ENCODE measurements around the gene TMEM184B. TPM values are rescaled to one million over a fixed set of nuclear protein-coding genes. Genes with fewer than 3 reads are reported as not detected.
A peak's percentile ranks its signal among the peaks of the same experiment; 100 is the strongest.
"Not testable (repeated sequence)": the region's sequence is repeated elsewhere in the genome, so short reads cannot be mapped to it uniquely, and the experiment has no call there.

The TMEM184B gene
- total RNA-seq, 6 experiments from 2014 or later = 7.9 to 42.6 (median 16.9) TPM

DNA sequence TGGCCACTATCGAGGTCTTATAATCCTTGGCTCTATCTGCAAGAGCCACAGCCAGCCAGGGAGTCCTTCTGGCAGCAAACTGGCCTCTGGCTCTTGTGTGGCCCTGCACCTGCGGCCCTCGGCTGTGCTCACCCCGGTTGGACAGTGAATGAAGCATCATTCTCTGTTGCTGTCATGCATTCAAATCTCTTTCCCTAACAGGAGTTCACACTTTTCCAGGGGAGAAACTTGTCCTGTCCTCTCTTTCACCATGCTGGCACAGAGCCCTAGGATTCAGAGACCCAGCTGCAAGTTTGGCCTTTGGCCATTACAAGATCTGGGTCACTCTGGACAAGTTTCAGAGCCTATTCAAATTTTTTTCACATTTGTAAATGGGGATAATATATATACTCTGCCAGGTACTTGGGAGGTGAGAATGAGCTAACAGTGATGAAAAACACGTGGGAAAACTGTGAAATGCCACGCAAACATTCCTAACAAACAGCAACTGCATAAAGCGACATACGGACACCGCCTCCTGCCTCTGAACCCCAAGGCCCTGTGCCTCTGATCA lies 34.2 kb downstream of the TMEM184B start:
- Histone ChIP-seq H3K36me3 (peaks cover 0 to 3% (median 0%) of the 10 kb centered on the region in 4 donors), H3K4me1 (peaks cover 0 to 5% (median 2%) of the 10 kb centered on the region in 4 donors), H3K27me3 (no peaks in the 10 kb centered on the region), H3K4me3 (no peak overlapping the region), H3K27ac (peak overlapping the region in 2 of 3 donors; percentile 18 to 43), H3K9me3 (no peaks in the 10 kb centered on the region)
- intact Hi-C loops (cut with DNase I) = loop anchor here in 1 of 2 donors (10.0 kb wide), 1 partner anchor 134 kb away; no protein-coding TSS in a partner anchor
- 67% methylated on average over 7 of the region's 9 CpGs for WGBS (ENCODE audit: insufficient coverage, low coverage, low lambda C conversion rate, missing lambda C conversion rate)
- no peak for DNase-seq
- ATAC-seq = no peak
- TF ChIP-seq, protein P1, sequence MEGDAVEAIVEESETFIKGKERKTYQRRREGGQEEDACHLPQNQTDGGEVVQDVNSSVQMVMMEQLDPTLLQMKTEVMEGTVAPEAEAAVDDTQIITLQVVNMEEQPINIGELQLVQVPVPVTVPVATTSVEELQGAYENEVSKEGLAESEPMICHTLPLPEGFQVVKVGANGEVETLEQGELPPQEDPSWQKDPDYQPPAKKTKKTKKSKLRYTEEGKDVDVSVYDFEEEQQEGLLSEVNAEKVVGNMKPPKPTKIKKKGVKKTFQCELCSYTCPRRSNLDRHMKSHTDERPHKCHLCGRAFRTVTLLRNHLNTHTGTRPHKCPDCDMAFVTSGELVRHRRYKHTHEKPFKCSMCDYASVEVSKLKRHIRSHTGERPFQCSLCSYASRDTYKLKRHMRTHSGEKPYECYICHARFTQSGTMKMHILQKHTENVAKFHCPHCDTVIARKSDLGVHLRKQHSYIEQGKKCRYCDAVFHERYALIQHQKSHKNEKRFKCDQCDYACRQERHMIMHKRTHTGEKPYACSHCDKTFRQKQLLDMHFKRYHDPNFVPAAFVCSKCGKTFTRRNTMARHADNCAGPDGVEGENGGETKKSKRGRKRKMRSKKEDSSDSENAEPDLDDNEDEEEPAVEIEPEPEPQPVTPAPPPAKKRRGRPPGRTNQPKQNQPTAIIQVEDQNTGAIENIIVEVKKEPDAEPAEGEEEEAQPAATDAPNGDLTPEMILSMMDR (IDR thresholded peaks at IDR 0.05) = no peak
- no peak for TF ChIP-seq POLR2A (IDR thresholded peaks at IDR 0.05)

DNA sequence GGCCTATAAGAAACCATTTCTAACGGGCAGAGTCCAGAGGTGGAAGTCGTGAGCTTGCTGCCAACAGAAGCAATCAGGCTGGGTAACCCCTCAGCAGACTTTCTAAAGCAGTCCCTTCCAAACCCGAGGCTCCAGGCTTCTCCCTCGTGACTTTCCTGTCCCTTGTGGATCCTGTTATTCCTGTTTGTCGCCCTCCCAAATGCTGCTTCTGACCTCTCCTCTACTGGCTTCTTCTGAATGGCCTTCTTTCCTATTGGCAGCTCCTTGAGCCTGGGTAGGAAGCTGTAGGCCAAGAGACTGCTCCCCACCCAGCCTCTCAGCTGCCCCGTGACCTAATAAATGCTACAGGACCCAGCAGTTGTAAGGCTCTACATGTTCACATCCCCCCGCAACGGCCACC lies 36.0 kb downstream of the TMEM184B start:
- TF ChIP-seq, protein P1 (IDR thresholded peaks at IDR 0.05) = no peak
- TF ChIP-seq POLR2A (IDR thresholded peaks at IDR 0.05) = no peak
- ATAC-seq (peak; percentile 21 to 51 (median 40)), DNase-seq (no peak)
- Histone ChIP-seq H3K27me3 (no peaks in the 10 kb centered on the region), H3K4me1 (peaks cover 0 to 6% (median 3%) of the 10 kb centered on the region in 4 donors), H3K9me3 (no peaks in the 10 kb centered on the region), H3K4me3 (no peak overlapping the region), H3K36me3 (peaks cover 0 to 3% (median 0%) of the 10 kb centered on the region in 4 donors), H3K27ac (peak overlapping the region in 2 of 3 donors; percentile 25 to 54)
- intact Hi-C loops (cut with DNase I) = loop anchor here in 1 of 2 donors (10.0 kb wide), 1 partner anchor 132 kb away; no protein-coding TSS in a partner anchor
- 49% methylated on average over 5 of the region's 8 CpGs for WGBS (ENCODE audit: insufficient coverage, low coverage, low lambda C conversion rate, missing lambda C conversion rate)

DNA sequence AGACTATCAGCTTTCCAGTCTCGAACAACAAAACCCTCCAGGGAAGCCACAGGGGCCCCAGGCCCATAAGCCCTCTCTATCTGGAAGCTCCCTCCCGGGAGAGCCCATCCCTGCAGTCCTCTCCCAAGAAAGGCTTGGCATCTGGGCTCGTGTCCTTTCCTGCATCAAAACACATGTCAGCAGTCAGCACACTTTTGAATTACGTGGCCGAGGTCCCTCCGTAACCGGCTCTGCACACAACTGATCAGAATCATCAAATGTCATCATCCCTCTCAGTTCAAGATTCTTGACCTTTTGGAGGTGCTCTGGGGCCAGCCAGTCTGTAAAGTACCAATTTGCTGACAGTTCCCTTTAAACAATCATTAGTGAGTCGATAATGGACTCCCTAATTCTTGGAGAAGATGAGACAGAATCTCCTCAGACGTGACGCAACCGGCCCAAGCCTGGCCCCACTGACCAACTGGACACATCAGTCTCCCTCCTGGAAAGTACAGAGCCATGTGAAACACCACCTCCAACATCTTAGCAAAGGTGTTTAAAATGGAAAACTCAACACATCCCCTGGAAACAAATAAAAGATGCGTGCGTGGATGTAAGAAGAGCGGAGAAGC lies 37.5 kb downstream of the TMEM184B start:
- Histone ChIP-seq H3K9me3 (no peaks in the 10 kb centered on the region), H3K27ac (no peak overlapping the region), H3K27me3 (no peaks in the 10 kb centered on the region), H3K4me1 (peaks cover 0 to 6% (median 3%) of the 10 kb centered on the region in 4 donors), H3K36me3 (peaks cover 0 to 5% (median 3%) of the 10 kb centered on the region in 4 donors), H3K4me3 (no peak overlapping the region)
- DNase-seq (no peak), ATAC-seq (no peak)
- WGBS (ENCODE audit: insufficient coverage, low coverage, low lambda C conversion rate, missing lambda C conversion rate) = 85% methylated on average over 6 of the region's 14 CpGs
- intact Hi-C loops (cut with DNase I) = loop anchor here in 1 of 2 donors (10.0 kb wide), 1 partner anchor 131 kb away; no protein-coding TSS in a partner anchor
- TF ChIP-seq, protein P1 (IDR thresholded peaks at IDR 0.05) = no peak
- no peak for TF ChIP-seq POLR2A (IDR thresholded peaks at IDR 0.05)

DNA sequence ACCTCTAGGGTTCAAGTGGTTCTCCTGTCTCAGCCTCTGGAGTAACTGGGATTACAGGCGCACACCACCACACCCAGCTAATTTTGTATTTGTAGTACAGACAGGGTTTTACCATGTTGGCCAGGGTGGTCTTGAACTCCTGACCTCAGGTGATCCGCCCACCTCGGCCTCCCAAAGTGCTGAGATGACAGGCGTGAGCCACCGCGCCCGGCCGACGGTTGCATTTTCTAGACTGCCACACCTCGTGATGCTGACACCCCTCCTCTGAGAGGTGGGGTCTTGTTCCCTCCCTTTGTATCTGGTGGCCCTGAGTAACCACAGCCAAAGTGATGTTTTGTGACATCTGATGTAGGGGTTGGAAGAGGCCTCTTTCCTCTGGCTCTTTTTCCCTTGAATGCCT lies 39.0 kb downstream of the TMEM184B start:
- WGBS (ENCODE audit: insufficient coverage, low coverage, low lambda C conversion rate, missing lambda C conversion rate) = 98% methylated on average over 8 of the region's 10 CpGs

DNA sequence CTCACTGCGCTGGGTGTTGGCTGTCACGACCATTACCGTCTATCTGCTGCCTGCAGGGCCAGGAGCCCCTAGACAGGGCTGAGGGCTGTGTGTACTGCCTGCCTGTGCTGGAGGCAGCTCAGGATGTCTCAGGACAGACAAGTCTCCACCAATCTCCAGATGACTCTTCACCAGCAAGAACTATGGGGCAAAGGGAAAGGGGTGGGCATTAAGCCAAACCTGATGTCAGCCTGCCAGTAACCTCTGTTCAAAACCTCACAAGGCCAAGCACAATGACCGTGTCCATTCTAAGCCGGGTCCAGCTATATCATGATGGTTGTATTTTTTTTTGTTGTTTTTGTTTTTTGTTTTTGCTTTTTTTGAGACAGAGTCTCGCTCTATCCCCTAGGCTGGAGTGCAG lies 39.4 kb downstream of the TMEM184B start:
- DNase-seq (no peak), ATAC-seq (peak; percentile 15 to 53 (median 40))
- peaks cover 0 to 6% (median 3%) of the 10 kb centered on the region in 4 donors for H3K4me1 ChIP-seq
- H3K36me3 ChIP-seq = peaks cover 0 to 5% (median 3%) of the 10 kb centered on the region in 4 donors
- H3K27me3 ChIP-seq = no peaks in the 10 kb centered on the region
- TF ChIP-seq, protein P1 (IDR thresholded peaks at IDR 0.05) = no peak
- TF ChIP-seq POLR2A (IDR thresholded peaks at IDR 0.05) = no peak
- H3K4me3 ChIP-seq = no peak overlapping the region
- H3K27ac ChIP-seq = no peak overlapping the region
- 45% methylated on average over 3 of the region's 6 CpGs for WGBS (ENCODE audit: insufficient coverage, low coverage, low lambda C conversion rate, missing lambda C conversion rate)
- no peaks in the 10 kb centered on the region for H3K9me3 ChIP-seq
- intact Hi-C loops (cut with DNase I) = loop anchor here in 1 of 2 donors (10.0 kb wide), 1 partner anchor 129 kb away; no protein-coding TSS in a partner anchor

More for the DNA sequence above, 39.0 kb downstream of the TMEM184B start:
- H3K9me3 ChIP-seq, DNase-seq, H3K4me3 ChIP-seq, H3K4me1 ChIP-seq, H3K27me3 ChIP-seq, H3K36me3 ChIP-seq, H3K27ac ChIP-seq, ATAC-seq: not testable (repeated sequence)
- intact Hi-C loops (cut with DNase I) = loop anchor here in 1 of 2 donors (10.0 kb wide), 1 partner anchor 129 kb away; no protein-coding TSS in a partner anchor
